ENCODE data around the gene C19orf53. TPM values are rescaled to one million over a fixed set of nuclear protein-coding genes. Genes with fewer than 3 reads are reported as not detected.
"Not testable (repeated sequence)": the region's sequence is repeated elsewhere in the genome, so short reads cannot be mapped to it uniquely, and the experiment has no call there.

C19orf53 gene
- total RNA-seq, 1 experiment from 2014 or later, result 66.4 TPM

DNA sequence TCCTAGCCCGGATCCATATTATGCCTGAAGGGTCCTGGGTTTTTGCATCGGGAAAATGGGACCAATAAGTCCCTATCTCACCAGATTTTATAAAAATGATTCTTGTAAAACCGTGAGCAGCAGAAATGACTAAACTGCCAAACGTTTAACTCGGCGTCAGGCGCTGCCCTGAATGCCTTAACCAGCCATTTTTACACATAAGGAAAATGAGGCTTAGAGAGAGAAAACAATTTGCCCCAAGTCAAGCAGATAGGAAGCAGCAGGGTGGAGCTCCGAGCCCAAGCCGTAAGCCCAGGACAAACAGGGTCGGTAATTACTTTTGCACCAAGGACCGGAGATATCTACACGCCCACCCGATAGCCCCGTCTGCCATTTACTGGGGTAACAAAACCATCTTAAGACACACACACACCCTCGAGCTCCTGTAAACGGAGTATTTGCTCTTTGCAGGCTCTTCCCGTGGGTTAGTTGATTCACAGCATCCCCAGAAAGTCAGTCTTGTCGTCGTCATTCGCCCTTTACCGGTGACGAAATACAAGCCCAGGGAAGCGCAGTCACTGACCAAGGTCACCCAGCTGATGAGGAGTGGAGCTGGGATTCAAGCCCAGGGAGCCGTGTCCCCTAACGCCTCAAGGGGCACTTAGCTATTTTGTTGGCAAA, 26.0 kb upstream of the C19orf53 start:
- Mint-ChIP-seq H3K4me1 (ENCODE audit: low read depth, unreplicated experiment) (no peaks in the 10 kb centered on the region), H3K27ac (ENCODE audit: unreplicated experiment) (peak overlapping the region; percentile 78), H3K27me3 (ENCODE audit: unreplicated experiment) (no peaks in the 10 kb centered on the region), H3K9me3 (ENCODE audit: low read depth, unreplicated experiment) (no peaks in the 10 kb centered on the region), H3K4me3 (ENCODE audit: low read depth, unreplicated experiment) (peak overlapping the region; percentile 80), H3K36me3 (ENCODE audit: insufficient read depth, unreplicated experiment) (peaks cover 43% of the 10 kb centered on the region)
- intact Hi-C loops (cut with micrococcal nuclease; ENCODE audit: unreplicated experiment), result no loop called here
- CTCF ChIA-PET, result interaction anchor here (0.6 to 1.8 kb wide), 4 partner anchors 15 to 212 kb away, joined by 3 to 6 read pairs (median 4); no protein-coding TSS in a partner anchor
- no peak for DNase-seq
- no peak for TF ChIP-seq CTCF (IDR thresholded peaks at IDR 0.05; ENCODE audit: unreplicated experiment)
- TSS peak; percentile 91 for BruUV-seq (replicated peaks)

- no peak for TF ChIP-seq CTCF (IDR thresholded peaks at IDR 0.05; ENCODE audit: unreplicated experiment)
- peaks cover 61% of the 10 kb centered on the region for H3K36me3 Mint-ChIP-seq (ENCODE audit: insufficient read depth, unreplicated experiment)
- H3K4me3 Mint-ChIP-seq (ENCODE audit: low read depth, unreplicated experiment), result no peak overlapping the region
- H3K4me1 Mint-ChIP-seq (ENCODE audit: low read depth, unreplicated experiment), result peaks cover 8% of the 10 kb centered on the region
- no peak overlapping the region for H3K27ac Mint-ChIP-seq (ENCODE audit: unreplicated experiment)
- no peaks in the 10 kb centered on the region for H3K27me3 Mint-ChIP-seq (ENCODE audit: unreplicated experiment)
- intact Hi-C loops (cut with micrococcal nuclease; ENCODE audit: unreplicated experiment), result no loop called here
- BruUV-seq (replicated peaks), result no TSS peak
- DNase-seq, result no peak
- no peaks in the 10 kb centered on the region for H3K9me3 Mint-ChIP-seq (ENCODE audit: low read depth, unreplicated experiment)
- CTCF ChIA-PET, result no interaction called here
These were observed 22.8 kb upstream of the C19orf53 start for GRCh38 chr19:13751436-13751835.

- H3K27me3 Mint-ChIP-seq (ENCODE audit: unreplicated experiment); H3K4me3 Mint-ChIP-seq (ENCODE audit: low read depth, unreplicated experiment); BruUV-seq (replicated peaks); intact Hi-C loops (cut with micrococcal nuclease; ENCODE audit: unreplicated experiment); DNase-seq; H3K9me3 Mint-ChIP-seq (ENCODE audit: low read depth, unreplicated experiment); H3K27ac Mint-ChIP-seq (ENCODE audit: unreplicated experiment); CTCF ChIA-PET; H3K4me1 Mint-ChIP-seq (ENCODE audit: low read depth, unreplicated experiment): not testable (repeated sequence)
- peaks cover 52% of the 10 kb centered on the region for H3K36me3 Mint-ChIP-seq (ENCODE audit: insufficient read depth, unreplicated experiment)
These were observed 20.6 kb upstream of the C19orf53 start for GRCh38 chr19:13753622-13754021.

GRCh38 chr19:13756210-13756609, 18.0 kb upstream of the C19orf53 start:
- H3K4me3 Mint-ChIP-seq (ENCODE audit: low read depth, unreplicated experiment), result no peak overlapping the region
- no peak overlapping the region for H3K27ac Mint-ChIP-seq (ENCODE audit: unreplicated experiment)
- no peak for TF ChIP-seq CTCF (IDR thresholded peaks at IDR 0.05; ENCODE audit: unreplicated experiment)
- intact Hi-C loops (cut with micrococcal nuclease; ENCODE audit: unreplicated experiment), result no loop called here
- CTCF ChIA-PET, result no interaction called here
- no TSS peak for BruUV-seq (replicated peaks)
- H3K27me3 Mint-ChIP-seq (ENCODE audit: unreplicated experiment), result no peaks in the 10 kb centered on the region
- H3K36me3 Mint-ChIP-seq (ENCODE audit: insufficient read depth, unreplicated experiment), result peaks cover 35% of the 10 kb centered on the region
- H3K4me1 Mint-ChIP-seq (ENCODE audit: low read depth, unreplicated experiment), result peaks cover 8% of the 10 kb centered on the region
- no peak for DNase-seq
- no peaks in the 10 kb centered on the region for H3K9me3 Mint-ChIP-seq (ENCODE audit: low read depth, unreplicated experiment)

All from Calu3 (cell line).